H9 (cell line): ENCODE data around the gene MTLN. TPM values are rescaled to one million over a fixed set of nuclear protein-coding genes. Genes with fewer than 3 reads are reported as not detected.

Source experiments
- DNase-seq: peaks from one replicate; pipeline ENCODE4 v3.0.0-alpha.2; 2017
- H2AFZ ChIP-seq: one replicate; pipeline ENCODE4 v1.6.1; 2013; ENCODE audit warnings: mild to moderate bottlenecking, low read length, control low read depth, moderate library complexity
- H2AK5ac ChIP-seq: 2 replicates; pipeline ENCODE4 v1.6.1; 2013; ENCODE audit warnings: low read length, control low read depth, mixed read lengths; ENCODE audit not compliant: insufficient read length
- H2BK120ac ChIP-seq: one replicate; pipeline ENCODE4 v1.6.1; 2013; ENCODE audit warnings: low read depth, mild to moderate bottlenecking, low read length, control low read depth, inconsistent platforms; ENCODE audit not compliant: poor library complexity, severe bottlenecking
- H2BK12ac ChIP-seq: 2 replicates; pipeline ENCODE4 v1.6.1; 2013; ENCODE audit warnings: low read length, control low read depth, mixed read lengths, low read depth; ENCODE audit not compliant: insufficient read length
- H2BK15ac ChIP-seq: 2 replicates; pipeline ENCODE4 v1.6.1; 2013; ENCODE audit warnings: low read depth, low read length, control low read depth
- H2BK20ac ChIP-seq: one replicate; pipeline ENCODE4 v1.6.1; 2013; ENCODE audit warnings: low read depth, mild to moderate bottlenecking, low read length, control low read depth, inconsistent platforms; ENCODE audit not compliant: poor library complexity, severe bottlenecking
- H2BK5ac ChIP-seq: 2 replicates; pipeline ENCODE4 v1.6.1; 2013; ENCODE audit warnings: low read length, control low read depth, mixed read lengths; ENCODE audit not compliant: insufficient read length
- H3K14ac ChIP-seq: 2 replicates; pipeline ENCODE4 v1.6.1; 2013; ENCODE audit warnings: low read length, control low read depth; ENCODE audit not compliant: insufficient read depth
- H3K18ac ChIP-seq: 2 replicates; pipeline ENCODE4 v1.6.1; 2013; ENCODE audit warnings: low read depth, mild to moderate bottlenecking, mixed read lengths, low read length, control low read depth; ENCODE audit not compliant: insufficient read length
- H3K23ac ChIP-seq: 2 replicates; pipeline ENCODE4 v1.6.1; 2013; ENCODE audit warnings: low read length, control low read depth, mixed read lengths, low read depth; ENCODE audit not compliant: insufficient read length
- H3K23me2 ChIP-seq: 2 replicates; pipeline ENCODE4 v1.6.1; 2013; ENCODE audit warnings: low read depth, mild to moderate bottlenecking, mixed read lengths, low read length, control low read depth; ENCODE audit not compliant: insufficient read length, poor library complexity, severe bottlenecking
- H3K27ac ChIP-seq: 2 replicates; pipeline ENCODE4 v1.5.1; 2013; ENCODE audit warnings: low read length, control low read depth, mixed read lengths, low read depth; ENCODE audit not compliant: insufficient read length
- H3K27me3 ChIP-seq: 2 replicates; pipeline ENCODE4 v1.6.1; 2013; ENCODE audit warnings: low read length, control low read depth, inconsistent platforms; ENCODE audit not compliant: insufficient read depth
- H3K4ac ChIP-seq: 2 replicates; pipeline ENCODE4 v1.6.1; 2013; ENCODE audit warnings: low read depth, mild to moderate bottlenecking, control low read depth, inconsistent platforms, low read length, moderate library complexity
- H3K4me1 ChIP-seq: 2 replicates; pipeline ENCODE4 v1.6.1; 2013; ENCODE audit warnings: low read length, control low read depth, inconsistent platforms; ENCODE audit not compliant: insufficient read depth
- H3K4me2 ChIP-seq: 2 replicates; pipeline ENCODE4 v1.6.1; 2013; ENCODE audit warnings: low read length, control low read depth, mixed read lengths; ENCODE audit not compliant: insufficient read length, insufficient read depth
- H3K56ac ChIP-seq: 2 replicates; pipeline ENCODE4 v1.6.1; 2013; ENCODE audit warnings: low read depth, mild to moderate bottlenecking, mixed read lengths, low read length, control low read depth; ENCODE audit not compliant: insufficient read length
- H3K79me1 ChIP-seq: 2 replicates; pipeline ENCODE4 v1.6.1; 2013; ENCODE audit warnings: low read depth, mild to moderate bottlenecking, moderate library complexity, low read length, control low read depth, inconsistent platforms; ENCODE audit not compliant: insufficient read depth, poor library complexity, severe bottlenecking
- H3K79me2 ChIP-seq: 2 replicates; pipeline ENCODE4 v1.6.1; 2013; ENCODE audit warnings: low read length, control low read depth, inconsistent platforms; ENCODE audit not compliant: insufficient read depth
- H3K9ac ChIP-seq: 2 replicates; pipeline ENCODE4 v1.6.1; 2013; ENCODE audit warnings: low read length, control low read depth, mixed read lengths; ENCODE audit not compliant: insufficient read length; ENCODE audit errors: extremely low read depth
- H3K9me3 ChIP-seq: one replicate; pipeline ENCODE4 v1.6.1; 2013; ENCODE audit warnings: low read depth, low read length, inconsistent platforms; ENCODE audit not compliant: control insufficient read depth
- H3T11ph ChIP-seq: one replicate; pipeline ENCODE4 v1.6.1; 2013; ENCODE audit warnings: mild to moderate bottlenecking, low read length, control low read depth, inconsistent platforms
- H4K20me1 ChIP-seq: one replicate; pipeline ENCODE4 v1.6.1; 2013; ENCODE audit not compliant: control insufficient read depth, insufficient read length, insufficient read depth
- H4K5ac ChIP-seq: 2 replicates; pipeline ENCODE4 v1.6.1; 2013; ENCODE audit warnings: low read depth, mild to moderate bottlenecking, mixed read lengths, low read length, control low read depth; ENCODE audit not compliant: insufficient read length
- H4K8ac ChIP-seq: replicated peaks from 2 replicates; pipeline ENCODE4 v1.6.1; 2013; ENCODE audit warnings: low read length, control low read depth, mixed read lengths, low read depth; ENCODE audit not compliant: insufficient read length
- H4K91ac ChIP-seq: 2 replicates; pipeline ENCODE4 v1.6.1; 2013; ENCODE audit warnings: low read depth, mild to moderate bottlenecking, moderate library complexity, mixed read lengths, low read length, control low read depth; ENCODE audit not compliant: insufficient read length
- H3K27ac Mint-ChIP-seq, 3 experiments: 2 replicates in 2 of 3; 3 replicates in 1 of 3; pipeline ENCODE4 v1.8.0; 2020 to 2021; ENCODE audit warnings: mixed read lengths in 3 of 3, mild to moderate bottlenecking in 1 of 3, moderate library complexity in 1 of 3
- H3K27me3 Mint-ChIP-seq: 2 replicates; pipeline ENCODE4 v1.8.0; 2021; ENCODE audit warnings: low read depth, mild to moderate bottlenecking, moderate library complexity, mixed read lengths
- H3K36me3 Mint-ChIP-seq, 3 experiments: 2 replicates in 2 of 3; 3 replicates in 1 of 3; pipeline ENCODE4 v1.8.0; 2020 to 2021; ENCODE audit warnings: low read depth in 3 of 3, mixed read lengths in 3 of 3; ENCODE audit not compliant: insufficient read depth in 1 of 3
- H3K4me1 Mint-ChIP-seq, 2 experiments: 2 replicates each; pipeline ENCODE4 v1.8.0; 2020; ENCODE audit warnings: mixed read lengths in 2 of 2
- H3K4me3 Mint-ChIP-seq, 2 experiments: 2 replicates in 1 of 2; 3 replicates in 1 of 2; pipeline ENCODE4 v1.8.0; 2020 to 2021; ENCODE audit warnings: mild to moderate bottlenecking in 2 of 2, mixed read lengths in 2 of 2, moderate library complexity in 1 of 2
- H3K9me3 Mint-ChIP-seq, 2 experiments: 2 replicates in 1 of 2; 3 replicates in 1 of 2; pipeline ENCODE4 v1.8.0; 2020; ENCODE audit warnings: mild to moderate bottlenecking in 2 of 2, mixed read lengths in 2 of 2, moderate library complexity in 1 of 2
- CTCF ChIP-seq: fragments of 200-600 bp; sonication (generic); conservative IDR thresholded peaks from 3 replicates; pipeline ENCODE4 v1.8.0; 2021; ENCODE audit warnings: antibody characterized with exemption, mild to moderate bottlenecking
- total RNA-seq: library from RNA; stranded (reverse); gene quantifications from 2 replicates; pipeline ENCODE4 v1.2.1, GENCODE V29; 2021

Gene MTLN
- total RNA-seq, 1 experiment from 2014 or later = 16.3 TPM

- Histone ChIP-seq H3K79me2 (no peaks in the 10 kb centered on the region), H3K27me3 (no peaks in the 10 kb centered on the region), H3K18ac (no peak overlapping the region), H4K5ac (no peak overlapping the region), H3K23me2 (no peaks in the 10 kb centered on the region), H2BK15ac (no peak overlapping the region), H3K56ac (no peak overlapping the region), H4K91ac (no peak overlapping the region), H3K9me3 (peaks cover 14% of the 10 kb centered on the region), H2AFZ (no peak overlapping the region), H3K4ac (no peak overlapping the region), H3K14ac (no peak overlapping the region), H3K4me2 (no peak overlapping the region), H2BK20ac (no peak overlapping the region), H4K20me1 (no peaks in the 10 kb centered on the region), H2AK5ac (no peak overlapping the region), H4K8ac (no peak overlapping the region), H3K23ac (no peak overlapping the region), H3K4me1 (no peaks in the 10 kb centered on the region), H2BK12ac (no peak overlapping the region), H3K9ac (no peak overlapping the region), H3K27ac (no peak overlapping the region), H2BK120ac (no peak overlapping the region), H3K79me1 (no peaks in the 10 kb centered on the region), H3T11ph (no peak overlapping the region), H2BK5ac (no peak overlapping the region)
- H3K27ac Mint-ChIP-seq = no peak overlapping the region
- no peak for DNase-seq
- peaks cover 19% of the 10 kb centered on the region for H3K27me3 Mint-ChIP-seq
- peaks cover 6 to 7% of the 10 kb centered on the region in 2 experiments for H3K4me1 Mint-ChIP-seq
- peaks cover 36 to 50% of the 10 kb centered on the region in 2 experiments for H3K9me3 Mint-ChIP-seq
- no peak for TF ChIP-seq CTCF
- H3K4me3 Mint-ChIP-seq = no peak overlapping the region
- peaks cover 11 to 26% (median 13%) of the 10 kb centered on the region in 3 experiments for H3K36me3 Mint-ChIP-seq
These were observed 4.5 kb upstream of the MTLN start for GRCh38 chr2:110216803-110217202.
